ENCODE data around the gene PTPN6. TPM values are rescaled to one million over a fixed set of nuclear protein-coding genes. Genes with fewer than 3 reads are reported as not detected.

Gene PTPN6
- total RNA-seq, 1 experiment from 2014 or later: 3.4 TPM

DNA sequence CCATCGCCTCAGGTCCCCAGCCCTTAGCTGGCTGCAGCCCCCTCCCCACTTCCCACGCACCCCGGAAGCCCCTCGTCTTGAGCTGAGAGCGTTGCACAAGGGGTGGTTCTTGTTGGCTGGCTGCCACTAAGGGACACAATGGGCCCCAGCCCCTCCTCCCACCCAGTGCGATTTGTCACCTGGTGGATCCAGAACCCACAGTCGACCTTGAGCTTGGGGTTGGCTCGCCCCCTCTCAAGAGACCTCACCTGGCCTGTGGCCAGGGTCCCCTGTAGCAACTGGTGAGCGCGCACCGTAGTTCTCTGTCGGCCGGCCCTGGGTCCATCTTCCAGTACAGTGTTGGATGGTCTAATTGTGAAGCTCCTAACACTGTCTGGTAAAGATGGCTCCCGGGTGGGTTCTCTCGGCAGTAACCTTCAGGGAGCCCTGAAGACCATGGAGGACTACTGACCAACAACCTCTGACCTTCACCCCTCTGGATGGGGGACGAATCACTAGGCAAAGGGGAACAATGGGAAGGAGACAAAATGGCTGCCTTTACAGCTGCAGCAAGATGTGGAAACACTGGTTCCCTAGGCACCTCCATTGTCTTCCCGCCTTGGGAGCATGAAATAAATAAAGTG is 12.7 kb downstream of the PTPN6 start:
- DNase-seq (ENCODE audit: extremely low read depth, low read depth): no peak

DNA sequence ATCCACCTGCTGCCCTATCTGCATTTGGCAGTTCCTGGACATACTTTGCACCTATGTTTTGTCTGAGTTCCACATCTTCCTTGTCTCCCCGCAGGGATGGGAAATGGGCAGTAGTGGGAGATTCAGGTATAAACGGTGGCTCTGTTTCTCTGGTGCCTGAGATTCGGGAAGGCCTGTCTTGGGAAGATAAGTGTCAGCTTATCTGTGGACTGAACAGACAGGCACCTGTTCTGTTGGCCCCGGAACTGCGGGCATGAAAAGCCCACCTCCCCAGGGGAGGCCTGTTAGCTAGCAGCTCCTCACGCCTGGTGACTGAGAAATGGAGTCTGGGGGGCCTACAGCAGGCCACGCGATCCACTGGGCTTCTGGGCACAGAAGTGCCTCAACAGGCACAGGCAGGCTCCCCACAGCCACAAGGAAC is 13.5 kb downstream of the PTPN6 start:
- no peak for DNase-seq (ENCODE audit: extremely low read depth, low read depth)

- peak; percentile 81 for DNase-seq (ENCODE audit: extremely low read depth, low read depth)
Observed at GRCh38 chr12:6965026-6965661, 14.0 kb downstream of the PTPN6 start.

- no peak for DNase-seq (ENCODE audit: extremely low read depth, low read depth)
Observed at GRCh38 chr12:6965714-6966113, 14.6 kb downstream of the PTPN6 start.

DNA sequence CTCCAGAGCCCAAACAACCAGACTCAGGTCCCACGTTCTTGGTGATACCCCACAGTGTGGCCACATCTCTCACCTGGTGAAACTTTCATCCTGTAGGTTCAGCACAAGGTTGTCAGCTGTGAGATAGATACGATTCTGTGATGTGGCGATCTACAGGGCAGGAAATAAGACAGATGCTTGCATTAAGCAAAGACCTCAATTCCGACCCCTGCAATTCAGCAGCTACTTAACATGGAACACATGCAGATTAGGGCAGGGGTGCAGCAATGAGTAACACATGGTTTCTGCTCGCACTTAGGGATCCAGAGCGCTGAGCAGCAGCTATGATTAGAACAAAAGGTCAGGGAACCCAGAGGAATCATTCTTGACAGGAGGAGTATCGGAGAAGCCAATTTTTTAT is 15.2 kb downstream of the PTPN6 start:
- no peak for DNase-seq (ENCODE audit: extremely low read depth, low read depth)

DNA sequence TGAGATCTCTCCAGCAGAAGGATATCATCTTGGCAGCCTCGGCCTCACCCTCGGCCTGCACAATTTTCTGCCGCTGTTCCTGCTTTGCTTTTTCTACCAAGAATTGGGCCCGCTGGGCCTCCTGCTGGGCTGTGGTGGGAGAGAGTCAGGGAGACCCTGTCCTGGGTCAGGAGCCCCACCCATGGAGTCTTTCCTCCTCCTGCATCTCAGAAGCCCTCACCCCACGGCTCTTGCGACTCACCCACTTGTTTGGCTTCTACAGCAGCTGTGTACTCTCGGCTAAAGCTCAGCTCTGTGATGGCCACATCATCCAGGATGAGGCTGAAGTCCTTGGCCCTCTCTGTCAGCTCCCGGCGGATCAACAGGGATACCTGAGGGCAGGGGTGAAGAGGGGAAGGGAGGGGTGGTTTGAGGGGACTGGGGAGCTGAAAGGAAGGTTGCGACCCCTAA is 16.5 kb downstream of the PTPN6 start:
- no peak for DNase-seq (ENCODE audit: extremely low read depth, low read depth)

GRCh38 chr12:6968426-6968825 is 17.3 kb downstream of the PTPN6 start:
- DNase-seq (ENCODE audit: extremely low read depth, low read depth): no peak

- DNase-seq (ENCODE audit: extremely low read depth, low read depth): no peak
Observed at GRCh38 chr12:6970096-6970527, 19.0 kb downstream of the PTPN6 start.

DNA sequence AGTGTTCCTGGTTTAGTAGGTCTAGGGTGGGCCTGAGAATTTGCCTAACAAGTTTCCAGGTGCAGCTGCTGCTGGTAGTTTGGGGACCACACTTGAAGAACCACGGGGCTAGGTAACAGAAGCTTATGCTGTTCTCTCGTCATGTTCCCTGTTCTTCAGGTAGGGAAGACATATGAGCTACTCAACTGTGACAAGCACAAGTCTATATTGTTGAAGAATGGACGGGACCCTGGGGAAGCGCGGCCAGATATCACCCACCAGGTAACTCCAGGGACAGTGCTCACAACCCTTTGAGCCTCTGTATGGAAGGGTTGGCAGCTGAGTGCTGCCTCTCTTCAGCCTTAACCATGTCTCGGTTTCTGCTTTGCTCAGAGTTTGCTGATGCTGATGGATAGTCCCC is 23.0 kb downstream of the PTPN6 start:
- no peak for DNase-seq (ENCODE audit: extremely low read depth, low read depth)

DNA sequence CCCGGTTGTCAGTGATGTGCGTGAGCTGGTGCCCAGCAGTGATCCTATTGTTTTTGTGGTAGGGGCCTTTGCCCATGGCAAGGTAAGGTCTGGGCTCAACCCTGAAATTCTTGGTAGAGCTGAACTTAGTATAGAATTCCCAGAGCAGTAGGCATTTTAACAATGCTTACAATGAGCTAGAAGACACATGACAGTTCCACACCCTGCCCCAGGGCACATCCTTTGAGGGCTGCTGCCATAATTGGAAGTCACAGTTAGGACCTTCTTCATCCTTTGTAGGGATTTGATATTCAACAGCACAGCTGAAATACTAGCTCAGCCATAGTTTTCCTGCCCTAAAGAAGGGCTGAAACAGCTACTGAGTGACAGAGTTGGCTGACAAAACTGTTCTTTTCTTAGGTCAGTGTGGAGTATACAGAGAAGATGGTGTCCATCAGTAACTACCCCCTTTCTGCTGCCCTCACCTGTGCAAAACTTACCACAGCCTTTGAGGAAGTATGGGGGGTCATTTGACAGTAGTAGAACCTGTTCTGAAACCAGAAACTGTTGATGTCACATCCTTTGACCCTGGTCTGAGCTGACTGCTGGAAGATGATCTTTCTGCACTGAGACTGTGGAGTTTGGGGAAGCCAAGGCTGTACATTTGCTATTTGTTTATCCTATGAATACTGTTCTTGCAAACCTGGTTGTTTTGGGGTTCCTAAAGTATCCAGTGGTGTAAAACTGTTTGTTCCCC is 24.3 kb downstream of the PTPN6 start:
- DNase-seq (ENCODE audit: extremely low read depth, low read depth): no peak

DNA sequence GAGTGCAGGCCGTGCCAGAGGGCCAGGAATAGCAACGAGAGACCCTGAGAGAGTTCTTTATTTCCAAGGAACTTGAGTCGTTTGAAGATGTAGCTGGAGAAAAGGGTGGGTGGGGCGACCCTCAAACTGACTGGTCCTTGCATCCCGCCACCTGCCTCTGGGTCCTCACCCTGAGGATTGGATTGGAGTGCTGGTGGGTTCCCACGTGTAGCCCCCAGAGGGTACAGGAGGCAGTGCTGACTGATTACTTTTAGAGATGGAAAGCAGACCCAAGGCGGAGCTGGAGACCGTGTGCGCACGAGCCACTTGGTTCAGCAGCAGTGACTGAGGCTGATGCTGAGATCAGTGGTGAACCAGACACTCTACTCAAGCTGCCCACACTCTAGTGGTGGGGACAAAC is 26.5 kb downstream of the PTPN6 start:
- no peak for DNase-seq (ENCODE audit: extremely low read depth, low read depth)

DNA sequence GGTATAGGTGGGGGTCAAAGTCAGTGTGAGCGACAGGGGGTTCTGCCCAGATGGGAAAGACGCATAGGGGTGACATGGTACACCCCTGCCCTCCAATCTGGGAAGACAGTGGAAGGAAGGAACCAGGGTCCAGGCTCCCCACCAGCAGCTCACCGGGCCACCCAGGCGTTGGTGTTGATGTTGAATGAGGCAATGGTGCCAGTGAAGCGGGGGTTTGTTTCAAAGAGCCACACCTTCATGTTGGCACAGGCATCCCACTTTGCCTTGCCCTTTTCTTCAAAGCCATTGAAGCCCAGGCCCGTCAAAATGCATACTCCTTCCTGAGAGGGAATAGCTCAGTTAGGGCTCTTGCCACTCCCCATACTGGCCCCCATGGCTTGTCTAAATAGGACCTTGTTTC is 27.0 kb downstream of the PTPN6 start:
- no peak for DNase-seq (ENCODE audit: extremely low read depth, low read depth)

GRCh38 chr12:6978611-6979011 is 27.5 kb downstream of the PTPN6 start:
- no peak for DNase-seq (ENCODE audit: extremely low read depth, low read depth)

DNA sequence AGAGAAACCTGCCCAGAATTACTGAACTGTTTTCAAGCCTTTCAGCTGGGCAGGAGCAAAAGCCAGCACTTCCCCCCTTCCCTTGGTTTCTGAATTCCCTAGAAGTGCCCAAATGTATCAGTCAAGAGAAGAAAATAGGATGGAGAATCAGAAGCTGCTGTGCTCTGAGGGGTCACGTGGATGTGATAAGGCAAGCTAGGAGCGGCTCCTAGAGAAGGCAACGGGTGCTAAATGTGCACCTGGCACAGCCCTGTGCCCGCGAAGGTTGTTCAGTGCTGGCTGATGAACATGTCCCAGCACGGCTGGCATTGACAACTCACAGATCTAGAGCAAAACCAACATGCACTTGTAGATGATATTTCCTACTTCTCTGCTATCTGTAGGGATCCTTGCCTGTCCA is 27.9 kb downstream of the PTPN6 start:
- no peak for DNase-seq (ENCODE audit: extremely low read depth, low read depth)

GRCh38 chr12:6979453-6979852 is 28.3 kb downstream of the PTPN6 start:
- no peak for DNase-seq (ENCODE audit: extremely low read depth, low read depth)

DNA sequence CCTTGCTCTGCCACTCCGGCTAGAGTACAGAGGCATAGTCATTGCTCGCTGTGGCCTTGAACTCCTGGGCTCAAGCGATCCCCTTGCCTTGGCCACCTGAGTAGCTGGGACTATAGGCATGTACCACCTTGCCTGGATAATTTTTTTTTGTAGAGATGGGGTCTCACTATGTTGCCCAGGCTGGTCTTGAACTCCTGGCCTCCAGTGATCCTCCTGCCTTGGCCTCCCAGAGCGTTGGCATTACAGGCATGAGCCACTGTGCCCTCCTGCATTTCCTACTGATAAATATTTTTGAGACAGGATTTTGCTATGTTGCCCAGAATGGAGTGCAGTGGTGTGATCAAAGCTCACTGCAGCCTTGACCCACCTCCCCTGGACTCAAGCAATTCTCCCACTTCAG is 28.9 kb downstream of the PTPN6 start:
- no peak for DNase-seq (ENCODE audit: extremely low read depth, low read depth)

- DNase-seq (ENCODE audit: extremely low read depth, low read depth): no peak
Observed at GRCh38 chr12:6980740-6981139, 29.6 kb downstream of the PTPN6 start.

DNA sequence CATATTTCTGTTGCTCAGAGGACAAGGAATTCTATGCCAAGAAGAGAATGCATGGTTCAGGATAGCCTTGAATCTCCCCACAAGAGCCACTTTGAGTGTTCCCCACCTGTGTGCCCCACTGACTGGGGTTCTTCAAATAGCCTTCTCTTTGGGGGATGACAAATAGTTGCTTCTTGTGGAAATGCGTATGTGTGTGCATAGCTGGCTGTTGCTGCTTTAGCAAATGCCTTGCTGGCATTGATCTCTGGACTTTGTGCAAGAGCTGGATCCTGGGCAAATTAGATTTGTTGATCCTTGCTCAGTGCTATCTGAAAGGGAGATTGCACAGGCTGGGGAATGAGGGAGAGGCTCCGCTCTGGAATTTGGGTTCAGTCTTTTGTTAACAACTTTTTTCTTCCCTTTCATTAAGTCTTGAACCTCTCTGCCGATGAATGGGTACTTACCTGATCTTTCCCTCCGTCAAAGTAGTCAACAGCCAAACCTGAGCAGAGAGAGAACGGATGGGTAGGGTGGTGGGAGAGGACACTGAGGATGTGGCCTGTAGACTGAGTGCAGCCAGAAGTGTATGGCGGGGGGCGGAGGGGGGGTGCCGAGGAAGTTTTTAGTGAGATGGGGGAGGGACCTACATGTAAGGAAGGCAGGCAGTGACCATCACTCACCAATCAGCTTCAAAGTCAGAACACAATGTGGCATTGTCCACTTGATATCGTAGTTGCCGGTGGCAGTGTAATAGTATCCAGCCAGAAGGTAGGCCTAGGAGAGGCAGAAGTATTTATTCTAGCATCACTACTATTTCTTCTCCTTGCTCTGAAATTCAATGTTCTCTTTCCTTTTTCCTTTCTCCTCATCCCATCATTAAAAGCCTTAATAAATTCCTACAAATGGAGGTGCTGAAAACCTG is 30.2 kb downstream of the PTPN6 start:
- DNase-seq (ENCODE audit: extremely low read depth, low read depth): no peak

DNA sequence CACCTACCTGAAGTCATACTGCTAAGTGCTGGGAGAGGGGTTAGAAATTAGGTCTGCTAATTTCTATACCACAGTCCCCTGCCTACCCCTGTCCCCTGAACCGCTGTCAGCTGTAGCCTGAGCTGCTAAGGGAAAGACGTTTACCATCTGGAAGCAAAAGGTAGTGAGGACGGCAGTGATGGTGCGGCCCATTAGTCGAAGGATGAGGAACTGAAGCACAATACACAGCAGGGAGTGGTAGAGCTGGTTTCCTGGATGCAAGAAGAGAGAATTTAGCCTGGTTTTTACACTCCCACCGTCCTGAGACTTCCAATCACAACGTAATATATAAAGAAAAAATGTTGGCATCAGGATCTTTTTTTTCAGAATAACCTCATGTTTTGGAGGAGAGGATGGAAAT is 31.4 kb downstream of the PTPN6 start:
- DNase-seq (ENCODE audit: extremely low read depth, low read depth): no peak

DNA sequence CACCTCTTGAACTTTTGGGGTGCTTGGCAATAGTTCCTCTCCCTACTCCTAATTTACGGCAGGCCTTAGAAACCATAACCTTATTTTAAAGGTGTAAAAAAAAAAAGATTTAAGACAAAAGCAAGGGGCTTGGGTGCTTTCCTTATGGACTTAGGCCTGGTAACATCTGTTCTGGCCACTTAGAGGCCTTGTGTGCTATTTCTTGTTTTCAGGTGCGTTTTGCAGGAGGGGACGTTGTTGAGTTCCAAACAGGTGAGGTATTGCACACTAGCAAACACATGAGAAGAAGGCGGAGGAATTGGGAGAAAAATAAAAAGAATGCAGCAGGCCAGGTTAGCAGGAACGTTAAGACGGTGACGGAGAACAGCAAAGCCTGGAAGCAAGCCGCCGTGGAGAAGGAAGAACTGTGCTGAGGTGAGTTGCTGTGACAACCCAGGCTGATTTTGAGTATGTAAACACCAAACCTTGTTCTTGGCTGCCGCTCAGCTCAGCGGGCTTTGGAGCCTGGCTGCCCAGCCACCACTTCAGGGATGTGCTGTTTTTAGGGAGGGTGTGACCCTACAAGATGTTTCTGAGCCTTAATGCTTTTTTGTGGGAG is 36.9 kb downstream of the PTPN6 start:
- DNase-seq (ENCODE audit: extremely low read depth, low read depth): no peak

DNA sequence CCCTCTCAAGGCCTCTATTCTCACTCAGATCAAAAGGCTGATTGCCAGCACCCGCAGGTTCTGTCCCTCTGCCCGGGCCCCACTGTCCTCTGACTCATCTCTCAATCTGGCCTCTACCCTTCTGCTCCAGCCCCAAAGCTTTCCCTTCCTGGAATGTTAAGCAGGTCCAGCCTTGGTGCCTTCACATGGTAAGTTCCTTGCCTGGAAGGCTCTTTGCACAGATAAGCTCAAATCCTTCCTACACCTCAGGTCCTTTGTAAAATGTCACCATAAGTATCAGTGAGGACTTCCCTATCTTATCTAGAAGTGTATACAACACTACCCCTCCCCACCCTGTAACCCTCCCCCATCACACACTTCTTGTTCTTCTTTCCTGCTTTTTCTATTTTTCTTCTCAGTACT is 44.9 kb downstream of the PTPN6 start:
- no peak for DNase-seq (ENCODE audit: extremely low read depth, low read depth)

Data from NCI-H460 (cell line).